Fibroblast of villous mesenchyme (primary cell): Measurements from ENCODE around the gene ARHGEF16. TPM values are rescaled to one million over a fixed set of nuclear protein-coding genes. Genes with fewer than 3 reads are reported as not detected.
A peak's percentile ranks its signal among the peaks of the same experiment; 100 is the strongest.

Experiments used
- DNase-seq: peaks from one replicate; pipeline ENCODE4 v3.0.0-alpha.2; 2010; ENCODE audit warnings: low read depth
- H3K4me3 ChIP-seq: 2 replicates; pipeline ENCODE4 v1.5.1; 2011; ENCODE audit warnings: low read depth, mild to moderate bottlenecking, low read length
- CTCF ChIP-seq: IDR thresholded peaks from 2 replicates; pipeline ENCODE4 v1.5.1; 2012; ENCODE audit warnings: low read depth, mild to moderate bottlenecking, low read length; ENCODE audit not compliant: insufficient read depth
- total RNA-seq: library from RNA; depleted of rRNA; stranded (reverse); fragments of >200 nt; gene quantifications from 2 replicates; pipeline ENCODE4 v1.2.3, GENCODE V29; 2012

Gene ARHGEF16
- total RNA-seq, 1 donor = 0.86 TPM

GRCh38 chr1:3516911-3517675 lies 62.6 kb downstream of the ARHGEF16 start:
- no peak for TF ChIP-seq CTCF
- H3K4me3 ChIP-seq = no peak overlapping the region
- DNase-seq = no peak

- peak; percentile 28 for TF ChIP-seq CTCF
- DNase-seq = no peak
- no peak overlapping the region for H3K4me3 ChIP-seq
Measured at GRCh38 chr1:3518256-3518655, 63.8 kb downstream of the ARHGEF16 start.

- no peak overlapping the region for H3K4me3 ChIP-seq
- no peak for TF ChIP-seq CTCF
- DNase-seq = no peak
Measured at GRCh38 chr1:3518756-3519155, 64.3 kb downstream of the ARHGEF16 start.

DNA sequence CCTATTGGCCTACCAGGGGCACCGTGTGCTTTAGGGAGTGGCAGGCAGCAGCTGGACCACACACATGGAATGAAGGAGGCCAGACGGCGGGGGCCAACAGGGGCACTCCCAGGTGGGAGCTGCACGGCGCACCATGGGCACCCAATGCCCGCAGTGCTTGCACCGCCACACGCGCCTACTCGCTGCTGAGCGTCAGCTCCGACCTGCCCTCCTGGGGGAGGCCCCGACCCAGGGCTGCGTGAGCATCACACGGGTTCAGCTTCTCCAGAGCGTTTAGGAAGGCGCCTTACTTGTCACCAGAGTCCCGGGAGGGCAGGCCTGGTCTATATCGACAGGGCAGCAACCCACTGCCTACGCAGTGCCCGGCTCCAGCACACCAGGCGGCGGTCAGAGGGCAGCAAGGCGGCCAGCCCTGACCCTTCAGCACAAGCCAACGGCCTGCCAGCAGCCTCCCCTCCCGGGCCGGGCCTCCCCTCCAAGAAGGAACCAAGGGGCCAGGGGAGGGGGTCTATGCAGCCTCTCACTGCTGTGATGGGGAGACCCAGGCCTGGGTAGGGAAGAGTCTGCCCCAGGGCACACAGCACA lies 64.9 kb downstream of the ARHGEF16 start:
- no peak for DNase-seq
- no peak overlapping the region for H3K4me3 ChIP-seq
- no peak for TF ChIP-seq CTCF

DNA sequence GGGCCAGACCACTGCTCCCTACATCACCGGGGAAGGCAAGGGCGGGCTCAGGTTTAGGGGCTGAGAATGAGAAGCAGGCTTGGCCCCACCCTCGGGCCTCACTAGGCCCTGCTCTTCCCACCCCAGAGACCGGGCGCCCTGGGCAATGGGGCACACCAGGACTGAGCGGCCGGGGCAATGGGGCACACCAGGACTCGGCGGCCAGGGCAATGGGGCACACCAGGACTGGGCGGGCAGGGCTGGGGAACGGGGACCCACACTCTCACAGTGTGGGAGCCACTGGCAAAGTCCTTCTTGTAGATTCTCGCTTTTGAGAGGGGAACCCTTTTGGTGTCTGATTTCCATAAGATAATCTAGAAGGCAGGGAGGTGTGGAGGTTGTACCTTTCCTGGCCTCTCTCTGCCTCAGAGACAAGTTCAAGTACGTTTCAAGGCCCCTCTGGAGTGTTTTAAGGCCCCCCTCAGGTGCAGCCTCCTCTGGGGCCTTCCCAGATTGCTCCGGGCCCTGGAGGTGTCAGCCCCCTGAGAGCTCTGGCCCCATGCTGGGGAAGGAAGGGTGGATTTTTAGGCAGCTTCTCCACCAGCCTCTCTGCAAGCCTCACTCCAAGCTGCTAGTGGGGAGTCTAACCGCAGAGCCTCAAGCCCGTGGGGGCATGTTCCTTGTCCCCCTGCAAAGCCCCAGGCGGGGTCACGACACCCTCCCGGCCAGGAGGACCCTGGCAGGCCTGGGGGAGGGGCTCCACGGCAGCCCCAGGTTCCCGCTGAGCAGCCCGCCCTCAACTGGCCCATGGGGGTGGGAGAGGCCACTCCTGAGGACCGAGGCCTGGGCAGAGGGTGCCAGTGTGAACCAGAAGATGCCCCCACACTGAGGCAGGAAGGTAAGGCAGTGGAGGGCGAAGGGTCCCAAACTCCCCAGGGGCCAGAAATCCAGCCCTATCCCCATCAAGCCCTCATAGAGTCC lies 66.2 kb downstream of the ARHGEF16 start:
- no peak overlapping the region for H3K4me3 ChIP-seq
- TF ChIP-seq CTCF = no peak
- no peak for DNase-seq

- no peak overlapping the region for H3K4me3 ChIP-seq
- no peak for TF ChIP-seq CTCF
- no peak for DNase-seq
Measured at GRCh38 chr1:3521426-3521825, 67.0 kb downstream of the ARHGEF16 start.
